ENCODE results near the gene CYP27C1. TPM values are rescaled to one million over a fixed set of nuclear protein-coding genes. Genes with fewer than 3 reads are reported as not detected.
"Not testable (repeated sequence)": the region's sequence is repeated elsewhere in the genome, so short reads cannot be mapped to it uniquely, and the experiment has no call there.

Gene CYP27C1
- total and polyA plus RNA-seq, 2 donors = 0.70 to 7.8 TPM

DNA sequence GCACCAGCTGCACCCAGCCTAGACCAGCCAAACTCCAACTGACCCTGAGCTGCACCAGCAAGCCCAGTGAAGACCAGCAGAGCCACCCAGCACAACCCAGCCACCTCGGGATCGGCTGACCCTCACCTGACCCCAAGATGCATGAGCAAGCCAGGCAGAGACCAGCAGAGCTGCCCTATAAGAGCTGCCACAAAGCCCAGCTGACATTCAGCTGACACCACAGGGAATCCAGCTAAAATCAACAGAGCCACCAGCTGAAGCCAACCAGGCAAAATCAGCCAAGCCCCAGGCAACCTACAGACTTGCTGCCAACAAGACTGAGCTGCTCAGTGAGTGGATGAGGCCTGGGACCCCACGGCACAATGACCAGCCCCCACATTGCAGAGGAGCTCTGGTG, 54.6 kb downstream of the CYP27C1 start:
- 79% methylated on average over 3 of the region's 3 CpGs for WGBS
- DNase-seq (ENCODE audit: extremely low spot score) = no peak
- no peaks in the 10 kb centered on the region for H3K4me1 ChIP-seq (ENCODE audit: insufficient read depth)

DNA sequence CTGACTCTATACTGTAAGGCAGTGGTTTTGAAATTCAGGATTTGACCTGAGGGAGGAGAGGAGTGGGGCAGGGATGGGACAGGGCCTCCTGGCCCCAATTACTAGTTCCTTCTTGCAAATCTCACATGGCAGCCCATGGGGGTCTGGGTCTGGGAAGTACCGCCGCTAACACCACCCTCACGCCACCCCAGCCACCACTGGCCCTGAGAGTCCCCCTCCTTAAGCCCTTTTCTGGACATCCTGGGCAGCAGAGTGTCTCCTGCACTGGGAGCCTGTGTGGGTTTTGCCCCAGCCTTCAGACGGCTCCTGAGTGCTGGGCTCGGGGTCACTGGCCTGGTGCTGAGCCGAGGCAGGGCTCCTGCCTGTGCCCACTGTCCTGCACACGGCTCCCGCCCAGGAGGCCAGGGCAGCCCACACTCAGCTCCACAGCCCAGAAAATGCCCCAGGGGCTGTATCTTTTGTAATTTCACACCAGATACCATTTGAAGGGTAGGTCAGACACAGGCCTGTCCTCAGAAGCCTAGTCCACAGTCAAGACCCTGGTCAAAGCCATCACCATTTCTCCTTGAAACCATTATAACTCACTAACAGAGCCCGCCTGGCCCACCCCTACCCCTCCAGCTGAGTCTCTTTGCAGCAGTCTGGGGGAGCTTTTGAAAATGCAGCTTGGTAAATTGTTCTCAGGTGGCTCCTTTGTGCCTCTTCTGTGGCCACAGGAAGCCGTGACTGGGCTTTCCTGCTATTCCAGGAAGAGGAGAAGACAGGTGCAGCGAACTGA, 55.1 kb downstream of the CYP27C1 start:
- Histone ChIP-seq H3K27ac (ENCODE audit: low read depth) (no peak overlapping the region), H3K36me3 (ENCODE audit: insufficient read depth) (no peaks in the 10 kb centered on the region), H3K4me1 (ENCODE audit: insufficient read depth) (no peaks in the 10 kb centered on the region), H3K4me3 (ENCODE audit: low read depth, low read length) (no peak overlapping the region)
- WGBS = 95% methylated on average over 11 of the region's 11 CpGs
- no peak for DNase-seq (ENCODE audit: extremely low spot score)

More for the DNA sequence above, 54.6 kb downstream of the CYP27C1 start:
- Histone ChIP-seq H3K36me3 (ENCODE audit: insufficient read depth) (no peaks in the 10 kb centered on the region), H3K27ac (ENCODE audit: low read depth) (no peak overlapping the region), H3K4me3 (ENCODE audit: low read depth, low read length) (no peak overlapping the region)

DNA sequence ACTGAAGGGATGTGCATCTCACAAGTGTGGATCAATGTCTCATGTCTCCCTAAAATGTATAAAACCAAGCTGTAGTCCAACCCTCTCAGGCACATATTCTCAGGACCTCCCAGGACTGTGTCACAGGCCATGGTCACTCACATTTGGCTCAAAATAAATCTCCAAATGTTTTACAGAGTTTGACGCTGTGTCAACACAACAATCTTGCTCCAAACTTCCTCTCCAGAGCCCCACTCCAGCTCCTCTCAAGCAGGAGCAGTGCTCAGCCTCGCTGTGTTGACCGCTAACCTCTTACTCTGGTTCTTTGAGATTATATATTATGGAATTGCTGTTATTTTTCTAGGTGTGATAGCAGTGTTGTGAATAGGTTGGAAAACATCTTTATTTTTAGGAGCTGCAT, 56.2 kb downstream of the CYP27C1 start:
- Histone ChIP-seq H3K36me3 (ENCODE audit: insufficient read depth) (no peaks in the 10 kb centered on the region), H3K4me3 (ENCODE audit: low read depth, low read length) (no peak overlapping the region), H3K4me1 (ENCODE audit: insufficient read depth) (no peaks in the 10 kb centered on the region), H3K27ac (ENCODE audit: low read depth) (no peak overlapping the region)
- DNase-seq (ENCODE audit: extremely low spot score) = no peak
- 84% methylated on average over 3 of the region's 3 CpGs for WGBS

DNA sequence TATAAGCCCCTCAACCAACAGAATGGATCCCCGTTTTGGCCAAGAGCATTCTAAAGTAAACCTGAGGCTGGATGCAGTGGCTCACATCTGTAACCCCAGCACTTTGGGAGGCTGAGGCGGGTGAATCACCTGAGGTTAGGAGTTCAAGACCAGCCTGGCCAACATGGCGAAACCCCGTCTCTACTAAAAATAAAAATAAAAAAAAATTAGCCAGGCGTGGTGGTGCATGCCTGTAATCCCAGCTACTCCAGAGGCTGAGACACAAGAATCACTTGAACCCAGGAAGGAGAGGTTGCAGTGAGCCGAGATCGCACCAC, 57.1 kb downstream of the CYP27C1 start:
- not testable (repeated sequence) for H3K4me3 ChIP-seq (ENCODE audit: low read depth, low read length); H3K4me1 ChIP-seq (ENCODE audit: insufficient read depth); H3K27ac ChIP-seq (ENCODE audit: low read depth); DNase-seq (ENCODE audit: extremely low spot score); H3K36me3 ChIP-seq (ENCODE audit: insufficient read depth)
- 96% methylated on average over 7 of the region's 7 CpGs for WGBS

DNA sequence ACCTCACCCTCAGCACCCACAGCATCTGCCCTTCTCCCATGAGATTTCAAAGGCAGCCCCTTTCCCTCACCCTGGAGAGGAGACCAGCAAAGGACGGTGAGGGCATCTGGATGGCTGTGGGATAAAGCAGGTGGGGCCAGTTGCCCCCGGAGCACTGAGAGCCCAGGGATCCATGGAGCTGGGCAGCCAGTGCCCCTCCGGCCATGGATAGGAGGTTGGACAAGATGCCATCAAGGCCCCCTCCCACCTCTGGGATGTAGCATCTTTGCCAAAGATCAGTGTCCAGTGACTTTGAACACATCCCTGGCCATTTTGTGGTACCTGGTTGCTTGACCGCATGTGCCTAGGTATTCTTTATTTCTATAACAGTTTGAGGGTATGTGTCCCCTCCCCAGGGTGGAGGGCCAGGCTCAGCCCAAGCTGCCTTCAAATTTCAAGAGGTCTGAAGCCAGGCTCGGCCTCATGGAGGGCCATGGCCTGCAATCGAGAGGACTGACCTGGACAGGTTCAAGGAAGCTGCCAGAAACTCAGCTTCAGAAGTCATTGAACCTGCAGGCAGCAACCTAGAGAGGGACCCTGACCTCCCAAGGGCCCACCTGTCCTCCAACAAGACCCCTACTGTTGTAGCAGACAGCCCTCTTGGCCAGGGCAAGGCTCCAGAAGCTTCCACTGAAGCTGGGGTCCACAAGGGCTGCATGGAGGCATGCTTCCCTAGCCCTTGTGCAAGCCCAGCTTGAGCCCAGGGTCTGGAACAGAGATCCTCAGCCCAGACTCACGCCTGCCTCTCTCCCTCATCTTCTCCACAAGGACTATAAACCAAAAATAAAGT, 57.6 kb downstream of the CYP27C1 start:
- Histone ChIP-seq H3K36me3 (ENCODE audit: insufficient read depth) (no peaks in the 10 kb centered on the region), H3K27ac (ENCODE audit: low read depth) (no peak overlapping the region), H3K4me3 (ENCODE audit: low read depth, low read length) (no peak overlapping the region), H3K4me1 (ENCODE audit: insufficient read depth) (no peaks in the 10 kb centered on the region)
- WGBS = 95% methylated on average over 7 of the region's 7 CpGs
- no peak for DNase-seq (ENCODE audit: extremely low spot score)

DNA sequence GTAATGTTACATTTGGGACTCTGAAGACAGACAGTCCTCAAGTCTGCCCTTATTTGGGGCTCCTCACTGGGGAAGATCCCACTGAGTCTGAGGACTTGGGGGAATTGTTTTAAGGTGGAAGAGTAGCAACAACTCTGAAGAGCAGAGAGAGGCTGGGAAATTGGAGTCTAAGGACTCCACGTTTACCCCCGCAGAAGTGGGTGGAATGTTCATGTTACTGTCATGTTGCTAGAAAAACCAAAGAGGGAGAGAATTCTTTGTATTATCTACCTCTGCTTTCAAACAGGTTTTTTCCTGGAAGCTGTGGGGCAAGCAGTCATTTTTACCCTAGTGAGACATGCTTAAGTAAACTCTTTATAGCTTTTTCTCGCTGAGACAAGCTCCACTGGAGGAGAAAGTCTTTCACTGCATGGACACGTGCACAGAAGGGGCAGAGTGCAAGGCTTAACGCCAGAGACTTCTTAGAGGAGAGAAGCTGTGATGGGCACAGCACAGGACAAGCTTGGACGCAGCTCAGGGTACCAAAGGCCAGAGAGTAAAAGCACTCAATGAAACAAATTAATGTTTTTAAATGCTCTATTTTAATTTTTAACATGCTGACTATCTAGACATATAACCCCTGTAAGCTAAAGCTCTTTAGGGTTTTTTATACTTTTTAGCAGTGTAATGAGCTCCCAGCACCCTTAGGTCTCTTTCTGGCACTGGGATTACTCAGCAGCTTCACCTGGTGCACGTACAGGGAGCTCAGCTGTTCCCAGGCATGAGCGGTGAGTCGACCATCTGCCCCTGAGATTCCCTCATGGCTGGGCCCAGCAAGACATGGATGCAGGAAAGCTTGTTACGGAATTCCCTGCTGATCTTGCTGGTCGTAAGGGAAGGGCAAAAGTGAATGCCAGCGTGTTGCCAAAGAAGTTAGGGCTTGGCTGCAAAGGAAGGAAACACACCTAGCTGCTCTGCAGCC, 58.6 kb downstream of the CYP27C1 start:
- Histone ChIP-seq H3K4me1 (ENCODE audit: insufficient read depth) (no peaks in the 10 kb centered on the region), H3K27ac (ENCODE audit: low read depth) (no peak overlapping the region), H3K4me3 (ENCODE audit: low read depth, low read length) (no peak overlapping the region), H3K36me3 (ENCODE audit: insufficient read depth) (no peaks in the 10 kb centered on the region)
- WGBS = 76% methylated on average over 12 of the region's 12 CpGs
- no peak for DNase-seq (ENCODE audit: extremely low spot score)

DNA sequence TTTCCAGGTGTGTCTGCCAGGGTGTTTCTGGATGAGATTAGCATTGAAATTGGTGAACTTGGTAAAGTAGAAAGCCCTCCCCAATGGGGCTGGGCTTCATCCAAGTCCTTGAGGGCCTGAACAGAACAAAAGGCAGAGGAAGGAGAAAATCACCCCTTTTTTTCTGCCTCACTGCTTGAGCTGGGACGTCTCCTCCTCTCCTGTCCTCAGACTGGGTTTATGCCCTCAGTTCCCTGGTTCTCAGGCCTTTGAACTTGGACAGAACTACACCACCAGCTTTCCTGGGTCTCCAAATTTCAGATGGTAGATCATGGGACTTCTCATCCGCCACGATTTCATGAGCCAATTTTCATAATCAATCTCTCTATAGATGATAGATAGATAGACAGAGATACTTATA, 59.4 kb downstream of the CYP27C1 start:
- 62% methylated on average over 3 of the region's 3 CpGs for WGBS
- no peak overlapping the region for H3K4me3 ChIP-seq (ENCODE audit: low read depth, low read length)
- no peaks in the 10 kb centered on the region for H3K4me1 ChIP-seq (ENCODE audit: insufficient read depth)
- DNase-seq (ENCODE audit: extremely low spot score) = no peak
- no peaks in the 10 kb centered on the region for H3K36me3 ChIP-seq (ENCODE audit: insufficient read depth)
- H3K27ac ChIP-seq (ENCODE audit: low read depth) = no peak overlapping the region

DNA sequence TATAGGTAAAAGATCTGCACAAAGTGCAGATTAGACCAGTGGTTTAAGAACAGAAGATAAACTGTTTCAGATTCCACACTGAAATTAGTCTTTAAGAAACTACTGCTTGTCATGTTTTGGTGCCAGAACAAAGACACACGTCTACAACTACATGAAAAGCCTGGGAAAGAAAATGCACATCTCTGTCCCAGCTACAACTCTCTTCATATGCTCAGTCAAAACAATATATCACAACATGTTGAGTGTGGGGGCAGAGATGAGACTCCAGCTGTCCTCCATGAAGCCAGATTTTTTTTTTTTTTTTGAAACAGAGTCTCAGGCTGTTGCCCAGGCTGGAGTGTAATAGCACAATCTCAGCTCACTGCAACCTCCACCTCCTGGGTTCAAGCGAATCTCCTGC, 60.6 kb downstream of the CYP27C1 start:
- H3K4me3 ChIP-seq (ENCODE audit: low read depth, low read length) = no peak overlapping the region
- H3K27ac ChIP-seq (ENCODE audit: low read depth) = no peak overlapping the region
- 79% methylated on average over 2 of the region's 2 CpGs for WGBS
- DNase-seq (ENCODE audit: extremely low spot score) = no peak
- H3K36me3 ChIP-seq (ENCODE audit: insufficient read depth) = no peaks in the 10 kb centered on the region
- no peaks in the 10 kb centered on the region for H3K4me1 ChIP-seq (ENCODE audit: insufficient read depth)

DNA sequence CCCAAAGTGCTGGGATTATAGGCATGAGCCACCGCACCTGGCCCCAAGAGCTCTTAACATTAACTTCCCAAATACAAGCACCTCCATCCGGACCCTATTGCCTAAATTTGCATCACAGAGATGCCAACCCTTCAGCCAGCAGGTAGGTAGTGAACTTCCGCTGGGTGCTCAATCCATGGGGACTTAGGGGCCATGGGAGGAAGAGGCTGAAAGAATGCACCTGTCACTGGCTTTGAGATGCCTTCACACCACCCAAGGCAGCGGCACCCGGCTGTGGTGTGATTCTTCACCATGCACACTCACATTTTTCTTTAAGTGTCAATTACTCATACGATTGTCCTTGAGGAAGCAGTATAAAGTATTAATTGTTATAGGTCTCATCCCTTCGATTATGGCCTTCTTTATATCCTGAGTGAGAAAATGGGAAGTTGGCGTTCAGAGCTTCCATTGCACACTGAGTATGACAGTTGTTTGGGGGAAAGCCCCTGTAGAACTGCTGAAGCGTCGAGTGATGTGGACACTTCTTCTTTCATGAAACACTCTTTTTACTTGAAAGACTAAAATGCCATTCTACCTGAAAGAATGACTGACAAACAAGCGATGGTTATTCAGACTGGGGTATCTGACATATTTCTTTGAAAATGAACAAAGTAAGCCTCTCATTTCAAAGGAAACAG, 61.3 kb downstream of the CYP27C1 start:
- no peaks in the 10 kb centered on the region for H3K4me1 ChIP-seq (ENCODE audit: insufficient read depth)
- no peak overlapping the region for H3K4me3 ChIP-seq (ENCODE audit: low read depth, low read length)
- no peak for DNase-seq (ENCODE audit: extremely low spot score)
- no peak overlapping the region for H3K27ac ChIP-seq (ENCODE audit: low read depth)
- no peaks in the 10 kb centered on the region for H3K36me3 ChIP-seq (ENCODE audit: insufficient read depth)
- 88% methylated on average over 11 of the region's 11 CpGs for WGBS

DNA sequence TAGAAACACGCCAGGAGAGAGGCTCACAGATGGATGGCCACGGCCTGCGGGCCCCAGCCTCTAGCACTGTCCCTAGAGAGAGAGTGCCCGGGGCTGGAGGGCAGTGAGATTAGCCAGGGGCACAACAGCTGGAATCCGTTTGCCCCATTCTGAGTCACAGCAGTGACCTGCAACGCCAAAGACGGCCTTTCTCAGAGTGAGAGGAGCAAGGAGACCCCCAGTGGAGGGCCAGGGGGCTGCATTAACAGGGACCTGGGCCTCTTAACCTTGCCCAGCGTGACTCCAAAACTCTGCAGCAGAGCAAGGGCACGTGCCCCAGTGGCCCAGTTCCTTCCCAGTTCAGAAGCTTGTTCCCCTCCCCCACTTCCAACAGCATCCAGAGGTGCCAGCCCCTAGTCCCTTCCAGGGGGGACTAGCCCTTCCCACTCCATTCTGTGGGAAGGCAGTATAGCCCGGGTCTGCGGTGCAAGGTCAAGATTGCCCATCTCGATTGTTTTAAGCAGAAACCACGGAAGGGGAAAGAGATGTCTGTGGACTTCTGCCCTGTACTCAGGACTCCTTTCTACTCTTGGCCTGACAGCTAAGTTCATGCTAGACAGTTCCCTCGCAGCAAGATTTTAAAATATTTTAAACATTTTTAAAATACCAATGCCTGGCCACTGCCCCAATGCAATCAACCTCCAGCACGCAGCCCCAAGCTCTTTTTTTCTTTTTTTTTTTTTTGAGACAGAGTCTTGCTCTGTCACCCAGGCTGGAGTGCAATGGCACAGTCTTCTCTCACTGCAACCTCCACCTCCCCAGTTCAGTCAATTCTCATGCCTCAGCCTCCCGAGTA, 62.2 kb downstream of the CYP27C1 start:
- WGBS = 73% methylated on average over 16 of the region's 16 CpGs
- Histone ChIP-seq H3K27ac (ENCODE audit: low read depth) (no peak overlapping the region), H3K4me3 (ENCODE audit: low read depth, low read length) (no peak overlapping the region), H3K4me1 (ENCODE audit: insufficient read depth) (no peaks in the 10 kb centered on the region), H3K36me3 (ENCODE audit: insufficient read depth) (no peaks in the 10 kb centered on the region)
- no peak for DNase-seq (ENCODE audit: extremely low spot score)

DNA sequence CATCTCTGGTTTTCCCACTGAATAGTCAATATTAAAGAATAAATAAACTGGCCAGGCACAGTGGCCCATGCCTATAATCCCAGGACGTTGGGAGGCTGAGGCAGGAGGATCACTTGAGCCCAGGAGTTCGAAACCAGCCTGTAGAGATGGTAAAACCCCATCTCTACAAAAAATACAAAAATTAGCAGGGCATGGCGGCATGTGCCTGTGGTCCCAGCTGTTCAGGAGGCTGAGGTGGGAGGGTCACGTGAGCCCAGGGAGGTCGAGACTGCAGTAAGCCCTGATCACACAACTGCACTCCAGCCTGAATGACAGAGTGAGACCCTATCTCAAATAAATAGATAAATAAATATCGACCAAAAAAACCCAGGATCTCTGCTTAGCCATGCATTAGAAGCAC, 63.0 kb downstream of the CYP27C1 start:
- DNase-seq (ENCODE audit: extremely low spot score) = no peak
- Histone ChIP-seq H3K27ac (ENCODE audit: low read depth) (no peak overlapping the region), H3K4me1 (ENCODE audit: insufficient read depth) (no peaks in the 10 kb centered on the region), H3K4me3 (ENCODE audit: low read depth, low read length) (no peak overlapping the region), H3K36me3 (ENCODE audit: insufficient read depth) (no peaks in the 10 kb centered on the region)
- 96% methylated on average over 6 of the region's 6 CpGs for WGBS

DNA sequence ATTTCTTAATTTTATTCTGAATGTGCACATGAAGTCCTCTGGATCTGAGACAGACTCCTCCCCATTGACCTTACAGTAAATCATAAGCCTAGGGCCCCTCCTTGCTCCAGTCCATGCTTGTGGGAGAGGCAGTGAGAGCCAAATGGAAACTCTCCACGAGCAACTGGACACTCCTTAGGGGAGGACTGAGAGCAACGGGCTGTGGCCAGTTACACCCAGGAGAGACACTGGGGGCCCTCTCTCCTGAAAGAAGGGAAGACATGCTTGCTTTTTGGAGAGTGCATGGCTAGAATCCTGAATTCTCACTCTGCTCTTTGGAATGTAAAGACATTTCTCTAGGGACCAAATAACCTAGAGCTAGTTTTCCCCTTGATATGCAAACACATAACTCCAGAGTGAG, 64.2 kb downstream of the CYP27C1 start:
- no peaks in the 10 kb centered on the region for H3K4me1 ChIP-seq (ENCODE audit: insufficient read depth)
- no peak overlapping the region for H3K27ac ChIP-seq (ENCODE audit: low read depth)
- H3K36me3 ChIP-seq (ENCODE audit: insufficient read depth) = no peaks in the 10 kb centered on the region
- WGBS = 22% methylated on average over 2 of the region's 2 CpGs
- DNase-seq (ENCODE audit: extremely low spot score) = peak; percentile 77
- H3K4me3 ChIP-seq (ENCODE audit: low read depth, low read length) = no peak overlapping the region
